ENCODE results near the gene WDR27.

GRCh38 chr6:169709293-169709692 lies 7.5 kb upstream of the WDR27 start:
- TF ChIP-seq, protein P1, sequence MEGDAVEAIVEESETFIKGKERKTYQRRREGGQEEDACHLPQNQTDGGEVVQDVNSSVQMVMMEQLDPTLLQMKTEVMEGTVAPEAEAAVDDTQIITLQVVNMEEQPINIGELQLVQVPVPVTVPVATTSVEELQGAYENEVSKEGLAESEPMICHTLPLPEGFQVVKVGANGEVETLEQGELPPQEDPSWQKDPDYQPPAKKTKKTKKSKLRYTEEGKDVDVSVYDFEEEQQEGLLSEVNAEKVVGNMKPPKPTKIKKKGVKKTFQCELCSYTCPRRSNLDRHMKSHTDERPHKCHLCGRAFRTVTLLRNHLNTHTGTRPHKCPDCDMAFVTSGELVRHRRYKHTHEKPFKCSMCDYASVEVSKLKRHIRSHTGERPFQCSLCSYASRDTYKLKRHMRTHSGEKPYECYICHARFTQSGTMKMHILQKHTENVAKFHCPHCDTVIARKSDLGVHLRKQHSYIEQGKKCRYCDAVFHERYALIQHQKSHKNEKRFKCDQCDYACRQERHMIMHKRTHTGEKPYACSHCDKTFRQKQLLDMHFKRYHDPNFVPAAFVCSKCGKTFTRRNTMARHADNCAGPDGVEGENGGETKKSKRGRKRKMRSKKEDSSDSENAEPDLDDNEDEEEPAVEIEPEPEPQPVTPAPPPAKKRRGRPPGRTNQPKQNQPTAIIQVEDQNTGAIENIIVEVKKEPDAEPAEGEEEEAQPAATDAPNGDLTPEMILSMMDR (IDR thresholded peaks at IDR 0.05): no peak
- no peak for TF ChIP-seq POLR2AphosphoS5 (IDR thresholded peaks at IDR 0.05)
